ENCODE measurements around the gene DCAF4L1. TPM values are rescaled to one million over a fixed set of nuclear protein-coding genes. Genes with fewer than 3 reads are reported as not detected.

Gene DCAF4L1
- total RNA-seq, 1 donor from 2014 or later: under 0.01 TPM

GRCh38 chr4:41990365-41991111 lies 9.0 kb downstream of the DCAF4L1 start, which contains the start of gene SLC30A9:
Gene SLC30A9 (plus strand): TSS chr4:41990530. CDS start chr4:41990652, 122 bp downstream.
- DNase-seq (ENCODE audit: low read depth in 2 of 2): peak; percentile 96

GRCh38 chr4:41991916-41992767 lies 10.6 kb downstream of the DCAF4L1 start:
- DNase-seq (ENCODE audit: low read depth in 2 of 2): peak; percentile 6 to 17

DNA sequence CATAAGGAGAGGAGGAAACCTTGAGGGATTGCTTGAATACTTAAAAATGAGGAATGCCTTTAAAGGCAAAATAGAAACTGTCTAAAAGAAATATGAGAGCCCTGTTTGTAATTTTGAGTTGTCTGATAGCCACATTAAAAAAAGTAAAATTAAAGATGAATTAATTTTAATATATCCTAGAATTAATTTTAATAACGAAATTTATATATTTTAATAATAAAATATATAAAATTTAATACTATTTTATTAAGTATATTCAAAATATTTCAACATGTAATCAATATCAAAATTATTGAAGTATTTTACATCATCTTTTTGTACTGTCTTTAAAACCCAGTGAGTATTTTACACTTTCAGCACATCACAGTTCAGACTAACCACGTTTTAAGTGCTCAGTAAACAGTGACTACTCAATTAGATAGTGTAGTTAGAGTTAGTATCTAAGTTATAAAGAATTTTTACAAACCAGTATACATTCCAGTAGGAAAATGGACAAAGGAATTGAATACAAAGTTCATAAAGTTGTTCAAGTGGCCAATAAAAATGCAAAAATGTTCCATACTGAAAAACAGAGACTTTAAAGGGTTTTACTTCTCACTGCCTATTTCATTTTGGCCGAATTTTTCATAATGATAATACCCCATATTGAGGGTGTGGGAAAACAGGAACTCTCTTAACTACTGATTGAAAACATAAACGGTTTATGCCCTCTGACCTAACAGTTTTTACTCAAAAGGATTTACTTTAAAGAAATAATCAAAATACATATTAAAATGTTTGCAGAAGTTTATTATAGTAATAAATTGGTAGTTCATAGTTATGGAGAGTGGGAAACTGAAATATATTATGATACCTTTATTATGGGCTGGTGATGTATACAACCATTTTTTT lies 11.7 kb downstream of the DCAF4L1 start:
- no peak for DNase-seq (ENCODE audit: low read depth in 2 of 2)

GRCh38 chr4:41994461-41994985 lies 13.0 kb downstream of the DCAF4L1 start:
- DNase-seq (ENCODE audit: low read depth in 2 of 2): no peak

DNA sequence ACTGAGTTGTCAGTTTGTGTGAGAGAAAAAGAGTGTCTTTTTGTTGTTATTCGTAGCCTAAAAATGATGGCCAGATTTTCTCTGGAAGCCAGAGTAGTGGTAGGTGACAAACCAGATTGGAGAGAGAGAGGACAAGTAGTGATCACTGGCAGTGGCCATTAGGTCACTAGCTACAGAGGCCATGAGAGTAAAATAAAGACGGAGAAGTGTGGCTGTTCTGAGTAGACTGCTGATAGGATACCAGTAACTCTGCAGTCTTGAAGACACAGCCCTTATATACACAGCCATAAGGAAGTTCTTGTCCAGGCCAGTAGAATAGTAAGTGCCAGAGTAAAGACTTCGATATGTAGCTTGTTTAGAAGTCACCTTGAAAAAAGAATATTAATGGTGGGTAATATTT lies 16.5 kb downstream of the DCAF4L1 start:
- no peak for DNase-seq (ENCODE audit: low read depth in 2 of 2)

DNA sequence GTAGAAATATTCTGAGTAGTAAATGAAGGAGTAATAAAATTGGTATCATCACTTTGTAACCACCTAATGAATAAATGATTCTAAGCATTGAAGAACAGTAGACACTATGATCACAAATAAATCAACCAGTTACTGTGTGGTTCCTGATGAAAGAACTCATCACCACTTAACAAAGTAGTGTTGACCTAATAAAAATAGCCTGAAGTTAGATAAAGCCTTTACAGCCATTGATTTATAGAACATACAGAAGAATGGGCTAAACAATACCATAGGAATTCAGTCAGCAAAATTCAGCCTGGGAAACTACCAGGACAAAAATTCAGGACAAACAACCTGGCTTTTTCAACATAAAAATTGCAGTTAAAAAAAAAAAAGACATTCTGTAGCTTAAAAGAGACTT lies 17.8 kb downstream of the DCAF4L1 start:
- DNase-seq (ENCODE audit: low read depth in 2 of 2): no peak

- DNase-seq (ENCODE audit: low read depth in 2 of 2): no peak
Measured at GRCh38 chr4:42008011-42008786, 26.6 kb downstream of the DCAF4L1 start.

DNA sequence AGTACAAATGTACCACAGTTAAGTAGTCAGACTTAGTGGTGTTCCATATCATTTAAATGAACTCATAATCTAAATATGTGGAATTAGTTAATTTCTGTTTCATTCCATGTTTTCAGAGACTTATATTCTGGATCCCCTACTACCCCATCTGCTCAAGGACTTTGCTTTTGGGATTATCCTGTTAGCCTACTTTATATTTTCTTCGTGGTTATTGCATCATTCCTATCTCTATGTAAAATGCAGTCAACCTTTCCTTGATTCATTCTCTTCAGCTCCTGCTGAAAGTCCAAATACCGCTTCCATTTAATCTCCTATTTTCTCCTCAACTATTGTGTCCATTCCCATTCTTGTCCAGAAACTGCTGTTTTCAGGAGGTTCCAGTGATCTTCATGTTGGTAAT lies 33.9 kb downstream of the DCAF4L1 start:
- DNase-seq (ENCODE audit: low read depth in 2 of 2): no peak

- no peak for DNase-seq (ENCODE audit: low read depth in 2 of 2)
Measured at GRCh38 chr4:42018451-42018850, 36.9 kb downstream of the DCAF4L1 start.

Other genes with a start within 250 kb of the DCAF4L1 start
- not detected in 2 replicates for gene PHOX2B, start 233.0 kb upstream of the DCAF4L1 start, total RNA-seq
- gene TMEM33, start 46.3 kb upstream of the DCAF4L1 start, total RNA-seq: 27.9 and 38.9 TPM in 2 replicates
- gene SLC30A9, start 8.8 kb downstream of the DCAF4L1 start, total RNA-seq: 29.2 and 35.9 TPM in 2 replicates
- under 0.01 and 0.20 TPM in 2 replicates for gene BEND4, start 170.9 kb downstream of the DCAF4L1 start, total RNA-seq

All from lung microvascular endothelial cell (primary cell).